Spleen (tissue), 7 donors: ENCODE data around the gene HECW1.

ENCODE experiments used
- POLR2A ChIP-seq, 3 donors: fragments of 450-650 bp; IDR thresholded peaks; one replicate each; pipeline ENCODE4 v1.5.1; 2017; ENCODE audit warnings: antibody characterized with exemption in 3 of 3, mild to moderate bottlenecking in 1 of 3
- POLR2AphosphoS5 ChIP-seq, 3 donors: sonication (generic); formaldehyde crosslinking; IDR thresholded peaks; one replicate each; pipeline ENCODE4 v1.5.1; 2017; ENCODE audit warnings: antibody characterized with exemption in 3 of 3
- TF ChIP-seq, protein P1 (sequence below), 11 experiments: fragments of 200-600 bp in 7 of 11; fragments of 450-650 bp in 4 of 11; sonication (generic) in 4 of 11; IDR thresholded peaks in 8 of 11; conservative IDR thresholded peaks in 3 of 11; 1 replicate in 7 of 11; 2 replicates in 4 of 11; pipeline versions ENCODE4 v1.4.0 to v1.8.0; 2016 to 2021; ENCODE audit warnings: antibody characterized with exemption in 11 of 11, inconsistent platforms in 4 of 11, mild to moderate bottlenecking in 1 of 11
- donor health status: DM: no; HTN: no; CAD: no; lungs with moderate emphysema.
- donor health status: DM: no; HTN: no; CAD: no.
- donor health status: DM: no; HTN: no; CAD: no.

DNA sequence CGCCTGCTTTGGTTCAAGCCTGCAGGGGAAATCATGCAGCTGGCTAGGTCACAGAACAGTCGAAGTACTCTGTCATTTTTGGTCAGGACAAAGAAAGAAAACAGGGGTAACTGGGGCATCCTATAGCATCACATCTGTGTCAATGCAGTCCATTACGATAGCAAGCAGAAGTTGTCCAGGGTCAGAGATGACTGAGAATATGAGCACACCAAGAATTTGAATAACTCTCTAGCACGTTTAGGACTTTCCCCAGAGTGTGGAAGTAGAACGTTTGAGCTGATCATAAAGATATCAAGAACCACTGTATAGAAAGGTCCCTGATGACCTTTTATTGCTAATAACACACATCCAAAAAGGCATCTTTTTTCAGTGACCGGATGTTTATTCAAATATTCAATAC is 12.7 kb upstream of the HECW1 start:
- TF ChIP-seq, protein P1, sequence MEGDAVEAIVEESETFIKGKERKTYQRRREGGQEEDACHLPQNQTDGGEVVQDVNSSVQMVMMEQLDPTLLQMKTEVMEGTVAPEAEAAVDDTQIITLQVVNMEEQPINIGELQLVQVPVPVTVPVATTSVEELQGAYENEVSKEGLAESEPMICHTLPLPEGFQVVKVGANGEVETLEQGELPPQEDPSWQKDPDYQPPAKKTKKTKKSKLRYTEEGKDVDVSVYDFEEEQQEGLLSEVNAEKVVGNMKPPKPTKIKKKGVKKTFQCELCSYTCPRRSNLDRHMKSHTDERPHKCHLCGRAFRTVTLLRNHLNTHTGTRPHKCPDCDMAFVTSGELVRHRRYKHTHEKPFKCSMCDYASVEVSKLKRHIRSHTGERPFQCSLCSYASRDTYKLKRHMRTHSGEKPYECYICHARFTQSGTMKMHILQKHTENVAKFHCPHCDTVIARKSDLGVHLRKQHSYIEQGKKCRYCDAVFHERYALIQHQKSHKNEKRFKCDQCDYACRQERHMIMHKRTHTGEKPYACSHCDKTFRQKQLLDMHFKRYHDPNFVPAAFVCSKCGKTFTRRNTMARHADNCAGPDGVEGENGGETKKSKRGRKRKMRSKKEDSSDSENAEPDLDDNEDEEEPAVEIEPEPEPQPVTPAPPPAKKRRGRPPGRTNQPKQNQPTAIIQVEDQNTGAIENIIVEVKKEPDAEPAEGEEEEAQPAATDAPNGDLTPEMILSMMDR (IDR thresholded peaks at IDR 0.05 in 8 of 11, conservative IDR thresholded peaks at IDR 0.05 in 3 of 11), result no peak
- TF ChIP-seq POLR2AphosphoS5 (IDR thresholded peaks at IDR 0.05) (no peak), POLR2A (IDR thresholded peaks at IDR 0.05) (no peak)
